GOT3 (cell line): ENCODE measurements around the gene RTN1.

Experiments
- DNase-seq: peaks from one replicate; lab custom pipeline; 2025; ENCODE audit warnings: mixed read lengths; lab: John Stamatoyannopoulos, UW

The RTN1 gene

DNA sequence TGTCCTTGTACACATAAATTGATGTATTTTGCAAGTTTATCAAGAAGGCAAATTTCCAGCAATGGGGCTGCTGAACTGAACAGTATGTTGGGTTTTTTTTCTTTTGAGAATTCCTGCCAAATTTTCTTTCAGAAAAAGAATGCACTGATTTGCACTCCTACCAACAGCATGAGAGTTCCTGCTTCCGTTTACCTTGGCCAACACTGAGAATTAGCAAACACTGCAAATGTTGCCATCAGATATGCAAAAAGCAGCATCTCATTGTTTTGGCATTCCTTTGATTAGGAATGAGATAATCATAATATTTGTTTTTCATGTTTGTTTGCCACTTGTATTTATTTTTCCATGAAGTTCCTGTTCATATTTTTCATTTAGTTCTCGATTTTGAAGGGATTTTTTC is 82.4 kb downstream of the RTN1 start:
- no peak for DNase-seq

DNA sequence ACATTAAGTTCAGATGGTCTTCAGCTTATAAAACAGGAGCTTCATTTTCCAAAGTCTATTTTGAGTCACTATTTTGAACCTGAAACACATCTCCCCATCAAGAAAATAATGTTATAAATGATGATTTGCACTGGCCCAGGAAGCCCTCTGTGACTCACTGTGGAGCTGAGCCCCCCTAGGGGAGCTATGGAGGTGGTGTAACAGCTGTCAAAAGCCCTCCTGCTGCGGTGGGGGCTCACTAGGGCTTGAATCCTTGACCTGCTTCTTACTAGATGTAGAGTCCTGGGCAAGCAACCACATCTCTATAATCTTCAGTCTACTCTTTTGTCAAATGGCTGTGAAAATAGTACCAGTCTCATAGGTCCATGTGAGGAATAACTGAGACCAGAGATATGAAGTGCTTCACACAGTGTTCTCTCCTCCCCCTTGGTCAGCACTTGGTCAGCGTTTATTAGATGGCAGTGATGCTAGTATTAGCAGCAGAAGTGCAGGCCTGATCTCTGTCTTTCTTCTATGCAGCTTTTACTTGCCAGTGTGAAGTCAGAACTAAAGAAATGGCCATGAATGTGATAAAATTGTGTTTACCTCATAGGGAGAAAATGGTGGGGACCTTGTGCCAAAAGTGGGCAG is 83.4 kb downstream of the RTN1 start:
- no peak for DNase-seq

DNA sequence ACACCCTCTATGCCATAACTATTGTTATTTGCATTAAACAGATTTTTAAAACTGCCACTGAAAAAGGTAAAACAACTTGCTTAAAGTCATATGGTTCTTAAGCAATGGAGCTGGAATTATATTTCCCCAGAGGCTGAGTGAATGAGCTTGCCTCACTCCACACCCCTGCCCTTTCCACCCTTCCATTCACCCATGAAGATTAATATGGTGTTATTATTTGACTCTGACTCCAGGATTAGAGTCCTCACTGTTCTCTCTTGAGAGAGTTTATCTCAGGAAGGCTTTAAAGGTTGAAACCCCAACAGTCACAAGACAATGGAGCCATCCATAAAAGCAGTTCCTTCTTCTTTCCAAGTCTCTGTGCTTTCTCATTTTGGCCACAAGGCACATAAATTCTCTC is 84.9 kb downstream of the RTN1 start:
- no peak for DNase-seq

DNA sequence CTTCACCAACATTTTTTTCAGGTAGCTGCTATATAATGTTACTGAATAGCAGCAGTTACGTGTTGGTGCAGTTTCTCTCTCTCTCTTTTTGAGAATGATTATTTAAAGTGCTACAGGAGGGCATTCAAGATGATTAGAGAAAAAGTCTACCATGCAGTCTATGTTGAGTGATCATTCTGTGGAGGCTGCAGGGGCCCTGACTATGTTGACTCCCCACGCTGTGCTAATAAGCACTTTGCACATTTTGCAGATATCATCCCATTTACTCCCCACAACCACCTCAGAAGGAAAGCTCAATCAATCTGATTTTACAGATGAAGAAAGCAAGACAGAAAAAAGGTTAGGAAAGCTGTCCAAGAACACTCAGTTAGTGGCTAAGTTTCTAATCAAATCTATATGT is 87.8 kb downstream of the RTN1 start:
- no peak for DNase-seq

DNA sequence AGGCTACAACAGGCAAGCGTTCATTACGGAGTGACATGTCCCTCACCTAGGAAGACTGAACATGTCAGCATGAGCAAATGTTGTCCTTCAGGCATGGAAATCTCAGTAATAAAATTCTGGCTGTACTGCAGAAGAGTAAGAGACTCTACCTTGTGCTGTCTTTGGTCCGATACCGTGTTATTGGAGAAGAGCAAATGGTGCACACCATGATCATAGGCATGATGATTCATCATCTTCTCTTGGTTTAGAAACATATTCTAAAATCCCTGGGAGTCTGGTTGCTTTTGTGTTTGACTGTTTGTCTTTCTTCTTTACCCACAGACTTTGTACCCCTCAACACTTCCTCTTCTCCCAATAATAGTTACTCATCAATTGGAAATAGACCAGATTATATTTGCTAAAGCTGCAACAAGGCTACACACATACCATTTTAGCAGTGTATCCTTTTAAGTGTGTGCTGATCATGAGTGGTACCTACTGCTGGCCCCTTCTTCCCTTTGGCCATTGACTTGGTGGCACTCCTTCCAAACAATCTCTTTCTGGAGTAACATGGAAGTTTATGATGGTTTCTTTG is 93.5 kb downstream of the RTN1 start:
- DNase-seq: no peak

DNA sequence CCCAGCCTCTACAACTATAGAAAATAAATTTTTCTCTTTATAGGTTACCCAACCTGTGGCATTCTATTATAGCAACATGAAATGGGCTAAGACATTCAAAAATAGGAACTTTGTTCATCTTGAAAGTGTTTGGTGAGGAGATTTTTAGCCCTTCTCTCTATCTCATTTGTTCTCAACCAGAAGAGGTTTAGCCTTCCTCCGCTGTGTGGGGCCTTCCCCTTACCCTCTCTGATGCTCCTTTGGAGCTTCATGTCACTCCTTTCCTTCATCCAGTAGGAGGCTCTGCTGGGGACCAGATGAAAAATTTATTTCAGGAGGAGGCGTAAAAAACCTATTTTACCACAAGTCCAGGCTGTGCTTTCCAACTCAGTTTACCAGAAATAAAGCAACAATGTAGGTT is 94.1 kb downstream of the RTN1 start:
- no peak for DNase-seq

DNA sequence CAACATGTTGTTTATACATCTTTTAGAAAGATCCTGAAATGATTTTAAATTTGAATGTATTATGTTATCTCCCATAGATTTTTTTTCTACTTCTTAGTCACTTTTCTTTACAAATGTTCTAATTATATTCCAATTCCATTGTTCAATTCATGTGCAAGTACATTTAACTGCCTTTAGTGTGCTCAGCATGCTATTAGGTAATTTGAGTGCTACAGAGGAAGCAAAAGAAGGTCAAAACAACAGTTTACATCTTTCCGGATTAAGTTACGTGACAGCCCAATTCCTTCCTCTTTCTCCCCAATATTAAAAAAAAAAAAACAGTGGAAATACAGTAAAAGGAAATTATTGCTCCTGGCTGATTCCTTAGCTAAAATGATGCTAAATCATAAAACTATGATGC is 98.3 kb downstream of the RTN1 start:
- no peak for DNase-seq

DNA sequence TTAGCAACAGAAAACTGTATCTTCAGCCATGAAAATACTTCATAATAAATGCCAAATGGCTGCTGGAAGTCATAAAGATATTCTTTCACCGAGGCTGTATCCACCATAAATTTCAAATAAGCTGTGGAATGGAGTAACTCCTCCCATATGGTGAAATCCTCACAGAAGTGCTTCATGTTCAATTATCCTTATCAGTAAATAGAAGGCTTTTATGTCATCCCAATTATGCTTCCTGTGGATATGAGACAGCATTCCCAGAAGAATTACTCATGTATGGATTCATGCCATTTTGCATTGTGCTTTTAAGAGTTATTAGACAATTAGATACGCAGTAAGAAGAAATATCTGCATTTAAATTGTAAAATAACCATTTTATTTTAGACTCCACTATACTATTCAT is 99.0 kb downstream of the RTN1 start:
- DNase-seq: no peak

DNA sequence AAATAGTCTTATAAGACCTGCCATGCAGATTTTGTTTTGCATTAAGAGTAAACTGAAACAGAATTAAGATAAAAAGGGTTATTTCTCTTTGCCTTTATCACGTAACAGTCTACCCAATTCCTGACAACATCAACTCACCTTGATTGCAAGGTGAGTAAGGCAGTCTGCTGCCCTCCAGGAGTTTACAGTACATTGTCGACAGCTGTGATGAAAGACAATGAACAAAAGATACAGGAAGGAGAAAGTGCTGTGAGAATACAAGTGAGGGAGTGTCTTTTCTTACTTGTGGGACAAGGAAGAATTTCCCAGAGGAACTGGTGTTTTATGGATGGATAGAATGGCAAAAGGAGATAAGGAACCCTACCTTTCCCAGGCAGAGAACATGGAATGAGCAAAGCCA is 101.0 kb downstream of the RTN1 start:
- no peak for DNase-seq

DNA sequence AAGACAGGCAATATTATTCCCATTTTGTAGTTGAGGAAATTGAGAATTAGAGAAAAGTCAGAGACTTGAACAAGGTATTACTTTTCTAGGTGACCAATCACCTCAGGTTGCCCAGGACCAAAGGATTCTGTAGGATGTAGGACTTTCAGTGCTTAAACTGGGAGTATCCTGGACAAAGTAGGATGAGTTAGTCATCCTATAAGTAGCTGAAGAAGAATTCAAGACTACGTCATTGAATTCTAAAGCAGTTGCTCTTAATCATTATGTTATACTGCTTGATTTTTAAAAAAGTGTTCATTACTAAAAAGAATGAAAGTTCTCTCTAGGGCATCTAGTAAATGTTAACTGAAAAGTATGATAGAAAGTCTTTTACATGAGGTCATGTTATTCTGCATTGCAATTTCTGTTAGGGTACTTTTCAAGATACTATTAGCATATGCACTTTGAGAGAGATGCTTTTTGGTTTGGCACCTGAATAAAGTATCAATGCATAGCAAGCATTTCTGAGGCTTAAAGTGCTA is 101.7 kb downstream of the RTN1 start:
- no peak for DNase-seq

DNA sequence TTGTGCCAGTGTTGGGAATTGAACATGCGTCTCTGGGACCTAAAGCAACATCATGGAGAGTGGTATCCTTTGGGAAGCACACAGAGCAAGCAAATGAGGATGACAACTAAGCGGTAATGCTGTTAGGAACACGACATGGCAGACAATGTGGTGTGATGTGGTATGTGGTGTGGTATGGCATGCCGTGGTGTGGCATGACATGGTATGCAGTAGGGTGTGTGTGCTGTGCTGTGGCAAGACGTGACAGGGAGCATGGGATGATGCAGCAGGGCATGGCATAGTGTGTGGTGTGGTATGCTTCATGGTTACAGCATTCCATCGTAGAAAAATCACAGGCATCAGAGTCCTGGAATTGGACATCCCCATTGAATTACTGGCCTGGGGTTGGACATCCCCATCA is 108.7 kb downstream of the RTN1 start:
- DNase-seq: no peak

DNA sequence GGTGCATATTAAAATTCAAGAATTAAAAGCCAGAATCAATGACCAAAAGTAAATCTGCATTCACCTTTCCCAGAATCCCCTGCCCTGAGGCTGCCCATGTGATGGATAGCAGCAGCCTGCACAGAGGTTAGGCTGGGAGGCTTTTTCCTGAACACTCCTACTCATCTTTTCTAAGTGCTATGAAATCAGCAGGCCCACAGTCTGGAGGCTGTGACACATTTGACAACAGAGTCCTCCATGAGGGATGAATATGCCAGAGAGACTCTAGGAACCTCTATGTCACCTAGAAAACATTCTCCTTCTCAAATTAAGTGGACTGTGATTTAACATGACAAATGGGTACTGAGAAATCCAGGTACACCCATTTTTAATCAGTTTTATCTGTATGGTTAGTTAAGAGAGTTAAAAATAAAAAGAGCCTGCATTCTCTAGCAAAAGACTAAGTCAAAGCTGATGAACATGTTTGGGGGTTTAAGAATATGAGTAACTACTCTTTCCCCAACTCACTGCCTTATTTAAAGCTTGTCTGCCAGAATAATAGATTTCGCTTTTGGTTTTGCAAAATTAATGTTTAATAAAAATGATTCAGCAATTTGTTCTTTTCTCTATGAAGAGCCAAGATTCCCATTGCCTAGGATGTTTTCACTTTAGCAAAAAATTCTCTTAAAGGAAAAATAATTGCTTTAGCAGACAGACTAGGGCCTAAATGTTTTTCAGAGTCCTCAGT is 115.0 kb downstream of the RTN1 start:
- DNase-seq: no peak

DNA sequence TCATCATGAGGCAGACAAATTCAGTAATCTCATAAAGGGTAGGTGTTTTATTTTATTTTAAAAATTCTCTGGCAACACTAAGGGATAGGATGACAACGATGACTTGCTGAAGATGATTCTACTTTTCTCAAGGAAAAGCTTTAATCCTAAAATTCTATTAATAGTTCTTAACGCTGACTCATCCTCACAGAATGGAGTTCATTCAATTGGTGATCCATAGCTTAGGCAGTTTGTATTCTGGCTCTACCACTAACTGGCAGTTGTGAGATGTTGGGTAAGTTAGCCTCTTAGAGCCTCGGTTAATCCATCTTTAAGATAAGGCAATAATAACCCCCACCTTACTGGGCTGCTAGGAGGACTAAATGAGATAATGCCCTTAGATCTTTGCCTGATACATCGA is 116.3 kb downstream of the RTN1 start:
- DNase-seq: no peak

DNA sequence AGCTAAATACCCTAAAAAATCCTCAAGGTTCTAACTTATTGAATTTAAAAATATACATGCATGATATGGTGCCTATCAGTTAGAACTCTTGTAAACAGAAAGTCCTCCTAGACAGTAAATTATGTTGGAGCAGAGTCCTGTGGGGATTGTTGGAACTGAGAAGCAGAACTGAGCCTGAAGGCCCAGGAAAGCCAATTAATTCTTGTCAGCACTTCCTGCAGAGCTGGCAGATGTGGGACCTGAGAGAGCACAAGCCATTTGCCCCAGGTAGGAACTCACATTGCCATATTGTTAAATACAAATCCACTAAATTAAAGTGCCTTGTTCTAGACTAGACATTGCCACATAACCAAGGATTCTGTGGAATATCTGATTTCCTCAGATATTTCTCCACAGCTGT is 117.1 kb downstream of the RTN1 start:
- DNase-seq: no peak

DNA sequence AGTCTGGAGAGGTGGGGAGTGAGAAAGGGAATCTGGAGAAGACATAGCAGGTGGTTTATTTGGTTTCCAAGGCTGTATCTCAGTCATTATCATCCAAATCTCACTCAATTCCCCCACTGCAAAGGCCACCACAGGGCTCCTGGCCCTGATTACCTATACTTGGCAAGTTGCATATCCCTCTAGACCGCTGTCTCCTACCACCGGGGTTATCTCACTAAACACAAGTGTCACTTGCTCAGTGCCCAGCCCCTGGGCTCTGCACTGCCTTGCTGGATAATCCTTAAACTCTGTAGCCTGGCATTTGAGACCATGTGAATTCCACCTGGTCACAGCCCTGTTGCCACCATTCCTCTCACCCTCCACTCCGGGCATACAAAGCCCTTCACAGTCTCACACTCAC is 119.0 kb downstream of the RTN1 start:
- DNase-seq: no peak

DNA sequence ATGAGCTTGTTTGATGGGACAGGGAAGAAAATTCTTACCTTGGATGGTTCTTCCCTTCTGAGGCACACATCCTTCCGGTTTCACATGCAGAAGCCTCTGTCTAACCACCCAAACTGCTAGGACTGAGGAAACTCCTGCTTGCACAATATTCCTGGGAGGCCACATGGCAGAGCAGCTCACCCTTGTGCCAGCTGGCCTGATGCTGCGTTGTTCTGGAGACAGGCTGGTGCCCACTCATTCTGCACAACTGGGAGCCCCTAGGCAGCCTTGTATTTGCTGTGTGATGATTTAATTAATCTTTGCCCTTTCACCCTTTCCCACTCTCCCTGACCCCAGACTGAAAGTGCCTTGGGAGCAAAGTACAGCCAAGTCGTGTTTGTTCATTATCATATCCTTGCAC is 130.8 kb downstream of the RTN1 start:
- DNase-seq: no peak

DNA sequence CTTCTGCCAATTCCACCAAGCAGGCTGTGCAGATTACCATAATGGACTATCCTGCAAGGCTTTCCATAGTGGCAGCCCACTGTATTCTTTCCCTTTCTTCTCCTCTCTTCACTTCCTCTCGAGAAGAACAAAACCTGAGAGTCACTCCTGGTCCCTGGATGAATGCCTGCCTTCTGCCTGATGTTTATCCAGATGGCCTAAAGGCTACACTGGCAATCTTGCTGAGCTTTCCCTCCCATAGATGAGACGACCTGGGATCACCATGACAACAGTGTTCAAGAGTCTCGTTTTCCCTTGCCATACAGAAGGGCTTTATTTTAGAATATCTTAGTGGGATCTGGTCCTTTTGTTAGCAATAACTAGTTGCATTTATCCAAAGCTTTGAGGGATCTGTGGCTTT is 142.3 kb downstream of the RTN1 start:
- DNase-seq: no peak

DNA sequence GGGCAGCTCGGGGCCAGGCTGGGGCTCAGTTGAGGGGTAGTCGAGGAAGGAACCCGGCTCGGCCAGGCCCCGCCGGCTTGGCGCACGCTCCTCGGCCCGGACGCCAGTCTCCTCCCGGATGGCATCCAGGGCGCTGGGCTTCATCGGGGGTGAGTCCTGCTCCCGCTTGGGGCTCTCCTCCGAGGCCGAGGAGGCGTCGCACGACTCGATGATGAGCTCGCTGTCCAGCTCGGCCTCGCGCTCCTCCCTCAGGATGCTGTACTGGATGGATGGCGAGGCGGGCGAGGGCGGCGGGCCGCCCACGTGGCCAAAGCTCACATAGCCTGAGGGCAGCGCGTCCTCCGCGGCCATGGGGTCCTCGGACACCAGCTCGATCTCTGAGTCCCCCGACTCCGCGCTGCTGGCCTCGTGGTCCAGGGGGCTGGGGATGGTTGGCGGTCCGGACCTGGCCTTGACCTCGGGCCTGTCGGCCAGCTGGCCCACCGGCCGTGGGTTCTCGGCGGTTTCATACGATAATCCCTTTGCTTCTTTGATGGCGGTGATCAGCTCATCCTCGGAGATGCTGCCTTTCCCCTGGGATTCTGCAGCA is 143.4 kb downstream of the RTN1 start:
- DNase-seq: no peak

DNA sequence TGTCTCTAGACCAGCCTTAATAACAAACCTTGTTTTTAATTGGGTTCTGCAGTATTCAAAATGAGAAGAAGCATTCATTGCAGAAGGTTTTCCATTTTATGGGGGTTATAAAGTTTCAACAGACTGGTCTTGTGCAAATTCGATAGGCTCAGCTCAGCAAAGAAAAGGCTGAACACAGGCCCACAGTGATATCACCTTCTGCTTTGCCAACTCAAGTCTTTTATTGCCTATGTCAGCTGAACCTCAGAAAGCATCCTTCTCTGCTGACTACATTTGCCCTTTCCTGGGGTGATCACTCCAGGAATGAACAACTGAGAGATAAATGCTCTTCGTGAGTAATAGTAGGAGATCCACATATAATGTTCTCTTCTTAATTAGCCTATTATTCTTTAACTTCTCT is 159.5 kb downstream of the RTN1 start:
- no peak for DNase-seq

DNA sequence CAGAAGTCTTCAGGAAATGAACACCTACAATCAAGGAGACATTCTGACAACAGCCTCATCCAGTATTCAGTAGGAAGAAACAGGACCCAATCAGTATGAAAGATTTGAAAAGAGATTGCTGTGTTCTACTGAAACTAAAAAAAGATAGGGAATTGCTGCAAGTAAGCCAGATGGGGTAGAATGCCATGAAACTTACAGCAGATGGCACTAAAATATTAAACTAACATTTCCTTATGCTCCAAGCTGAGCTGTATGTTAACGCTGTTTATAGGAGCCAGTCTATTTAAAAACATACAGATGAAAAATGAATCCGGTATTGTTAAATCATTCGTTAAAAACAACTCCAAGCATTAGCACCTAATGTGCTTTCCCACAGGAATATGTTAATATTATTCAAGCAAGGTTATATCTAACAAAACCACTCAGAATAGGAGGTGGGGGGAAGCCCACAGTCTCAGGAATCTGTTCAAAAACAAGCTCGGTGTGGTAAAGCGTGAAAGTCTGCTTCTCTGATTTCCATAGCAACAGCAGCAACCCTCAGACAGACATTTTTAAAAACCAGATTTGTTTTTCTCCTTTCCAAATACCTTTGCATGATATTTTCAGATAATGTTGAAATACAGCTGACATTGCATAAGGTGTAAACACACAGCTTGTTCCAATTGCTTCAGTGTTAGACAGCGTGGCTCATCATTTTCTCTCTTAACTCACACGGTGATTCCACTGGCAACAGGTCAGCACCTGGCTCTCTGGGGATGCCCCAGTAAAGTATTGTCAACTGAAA is 162.6 kb downstream of the RTN1 start:
- DNase-seq: no peak

DNA sequence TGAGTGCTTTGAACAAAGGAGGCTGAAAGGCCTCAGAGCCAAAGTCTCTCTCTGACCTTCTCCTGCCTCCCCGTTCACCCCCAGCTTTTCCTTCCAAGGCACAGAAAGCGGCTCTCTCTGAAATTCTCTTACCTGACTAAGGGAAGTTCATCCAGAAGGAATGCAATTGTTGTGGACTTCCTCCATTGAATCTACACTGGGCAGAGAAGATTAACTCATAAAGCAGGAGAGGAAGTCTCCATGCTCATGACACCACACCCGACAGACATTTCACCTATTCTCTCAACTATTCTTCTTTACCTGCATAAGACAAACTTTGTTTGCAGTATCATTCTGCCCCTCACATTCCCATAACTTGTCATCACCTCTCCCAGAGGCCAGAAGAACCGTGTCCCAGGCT is 164.7 kb downstream of the RTN1 start:
- no peak for DNase-seq

DNA sequence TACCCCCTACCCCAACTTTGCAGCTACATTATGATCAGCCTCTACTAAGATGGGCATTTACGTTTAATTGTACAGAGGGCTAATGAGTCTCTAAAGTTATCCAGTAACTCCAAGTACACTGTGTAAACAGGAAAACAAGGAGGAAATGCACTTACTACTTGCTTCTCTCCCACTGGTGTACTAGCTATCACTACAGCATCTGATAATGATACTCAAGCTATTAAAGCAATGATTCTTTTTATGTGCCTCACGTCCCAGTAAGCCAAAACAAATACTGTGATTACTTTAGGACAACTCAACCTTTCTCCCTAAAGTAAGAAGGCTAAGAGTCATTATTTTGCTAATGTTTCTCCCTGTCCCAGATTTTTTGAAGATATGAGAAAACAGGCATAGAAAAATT is 165.3 kb downstream of the RTN1 start:
- no peak for DNase-seq
